HepG2 (cell line): ENCODE measurements around the gene ZDHHC3. TPM values are rescaled to one million over a fixed set of nuclear protein-coding genes. Genes with fewer than 3 reads are reported as not detected.

Experiments used
- ARNTL ChIP-seq: sonication (generic); formaldehyde crosslinking; IDR thresholded peaks from 2 replicates; pipeline ENCODE4 v1.4.0; 2020; ENCODE audit warnings: mild to moderate bottlenecking, missing genetic modification reagents
- CREBL2 ChIP-seq: sonication (generic); formaldehyde crosslinking; IDR thresholded peaks from 2 replicates; pipeline ENCODE4 v1.8.1; 2023; ENCODE audit warnings: missing genetic modification reagents, mild to moderate bottlenecking, borderline replicate concordance
- FOXK2 ChIP-seq: fragments of 450-650 bp; IDR thresholded peaks from 2 replicates; pipeline ENCODE4 v1.6.1; 2016
- HHEX ChIP-seq: IDR thresholded peaks from 2 replicates; pipeline ENCODE4 v1.6.1; 2016; ENCODE audit warnings: control low read depth
- HNF1A ChIP-seq, 2 experiments: sonication (generic) in 1 of 2; formaldehyde crosslinking in 1 of 2; IDR thresholded peaks; 2 replicates each; pipeline versions ENCODE4 v1.4.0 to v1.6.1; 2016 to 2020; ENCODE audit warnings: borderline replicate concordance in 1 of 2, low read depth in 1 of 2, mild to moderate bottlenecking in 1 of 2, missing genetic modification reagents in 1 of 2
- ISX ChIP-seq: sonication (generic); formaldehyde crosslinking; conservative IDR thresholded peaks from 2 replicates; pipeline ENCODE4 v1.5.0; 2020; ENCODE audit warnings: missing genetic modification reagents
- KMT2A ChIP-seq: sonication (generic); formaldehyde crosslinking; IDR thresholded peaks from 2 replicates; pipeline ENCODE4 v1.4.0; 2020; ENCODE audit warnings: missing genetic modification reagents
- MATR3 ChIP-seq: sonication (generic); formaldehyde crosslinking; IDR thresholded peaks from 2 replicates; pipeline ENCODE4 v1.4.0; 2020; ENCODE audit warnings: missing genetic modification reagents
- MEIS1 ChIP-seq: sonication (generic); formaldehyde crosslinking; IDR thresholded peaks from 2 replicates; pipeline ENCODE4 v1.9.0; 2021; ENCODE audit warnings: mild to moderate bottlenecking, missing genetic modification reagents, moderate library complexity, borderline replicate concordance
- PLRG1 ChIP-seq: fragments of 450-650 bp; conservative IDR thresholded peaks from 2 replicates; pipeline ENCODE4 v1.6.1; 2016
- POLR2AphosphoS5 ChIP-seq: IDR thresholded peaks from 2 replicates; pipeline ENCODE4 v1.6.1; 2012; ENCODE audit warnings: low read depth, low read length
- SALL1 ChIP-seq: sonication (generic); formaldehyde crosslinking; IDR thresholded peaks from 2 replicates; pipeline ENCODE4 v1.8.0; 2022; ENCODE audit warnings: mild to moderate bottlenecking, missing genetic modification reagents
- SP4 ChIP-seq: sonication (generic); formaldehyde crosslinking; IDR thresholded peaks from 2 replicates; pipeline ENCODE4 v1.8.1; 2023; ENCODE audit warnings: mild to moderate bottlenecking, missing genetic modification reagents
- TARDBP ChIP-seq: sonication (generic); formaldehyde crosslinking; IDR thresholded peaks from 2 replicates; pipeline ENCODE4 v1.8.0; 2022; ENCODE audit warnings: mild to moderate bottlenecking, missing genetic modification reagents
- TIGD3 ChIP-seq: sonication (generic); formaldehyde crosslinking; IDR thresholded peaks from 2 replicates; pipeline ENCODE4 v1.5.1; 2020; ENCODE audit warnings: mild to moderate bottlenecking, missing genetic modification reagents, borderline replicate concordance
- ZBTB37 ChIP-seq: sonication (generic); formaldehyde crosslinking; IDR thresholded peaks from 2 replicates; pipeline ENCODE4 v1.4.0; 2020; ENCODE audit warnings: mild to moderate bottlenecking, missing genetic modification reagents
- ZNF160 ChIP-seq: sonication (generic); formaldehyde crosslinking; IDR thresholded peaks from 2 replicates; pipeline ENCODE4 v1.8.0; 2022; ENCODE audit warnings: mild to moderate bottlenecking, inconsistent platforms, missing genetic modification reagents
- polyA plus RNA-seq, 8 experiments: library from polyadenylated mRNA; depleted of rRNA in 3 of 8; stranded (reverse) in 7 of 8; unstranded in 1 of 8; fragments of >200 nt; fragmentation: Illumina TruSeq in 4 of 8; extraction: Trizol in 4 of 8; gene quantifications; 2 replicates each; pipeline versions ENCODE4 v1.2.1 to v1.2.3, GENCODE V29; 2011 to 2016; ENCODE audit warnings: low read depth in 4 of 8, missing spikeins in 1 of 8, mixed read lengths in 1 of 8; ENCODE audit not compliant: insufficient read depth in 1 of 8
- total RNA-seq, 5 experiments: library from RNA; depleted of rRNA; stranded (reverse); fragments of >200 nt; fragmentation: Illumina TruSeq; extraction: Trizol; gene quantifications; 2 replicates each; pipeline ENCODE4 v1.2.3, GENCODE V29; 2016; ENCODE audit warnings: low read depth in 1 of 5
- TF ChIP-seq, protein P1 (sequence below): sonication (generic); formaldehyde crosslinking; IDR thresholded peaks from 2 replicates; pipeline ENCODE4 v1.5.1; 2020; ENCODE audit warnings: missing genetic modification reagents, mild to moderate bottlenecking, borderline replicate concordance
- TF ChIP-seq, protein P2 (sequence below): sonication (generic); formaldehyde crosslinking; IDR thresholded peaks from 2 replicates; pipeline ENCODE4 v1.8.1; 2023; ENCODE audit warnings: mild to moderate bottlenecking, moderate library complexity, missing genetic modification reagents

ZDHHC3 gene
- total and polyA plus RNA-seq, 2 of the 13 experiments (the other 11 are each of a cell fraction or from before 2014, with no cell fraction given): 44.1 to 65.7 TPM

DNA sequence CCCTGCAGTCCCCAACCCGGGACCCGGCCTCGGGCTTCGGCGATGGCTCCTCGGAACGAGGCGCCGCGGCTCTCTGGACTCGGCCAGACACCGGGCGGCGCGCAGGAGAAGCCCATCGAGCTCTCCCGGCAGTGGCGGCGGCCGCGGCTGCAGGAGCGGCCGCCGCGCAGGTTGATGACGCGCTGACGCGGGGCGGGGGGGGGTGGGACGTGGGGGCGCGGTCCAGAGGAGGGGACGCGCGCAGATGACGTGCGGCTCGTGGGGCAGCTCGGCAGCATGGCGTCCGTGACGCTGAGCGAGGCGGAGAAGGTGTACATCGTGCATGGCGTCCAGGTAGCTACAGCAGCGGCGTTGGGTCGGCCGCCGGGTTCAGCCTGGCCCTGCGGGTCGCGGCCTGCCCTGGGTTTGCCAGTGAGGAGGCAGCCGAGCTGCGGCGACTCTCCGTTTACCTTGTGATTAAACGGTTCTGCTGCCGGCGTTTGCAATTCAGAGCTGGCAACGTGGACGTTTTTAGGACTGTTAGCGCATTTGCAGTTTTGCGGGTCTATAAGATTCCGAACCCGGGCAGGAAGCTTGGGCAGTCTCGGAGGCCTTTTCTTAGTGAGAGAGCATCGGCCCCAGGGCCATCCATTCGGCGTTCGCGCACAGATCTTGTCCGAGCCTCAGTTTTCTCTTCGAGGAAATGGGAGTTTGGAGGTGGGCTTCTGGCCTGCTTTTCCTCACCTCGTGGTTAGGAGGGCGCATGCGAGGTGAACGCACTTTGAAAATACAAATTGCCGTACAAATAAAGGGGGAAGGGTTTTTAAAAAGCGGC lies at the start of gene ZDHHC3, which contains the start of gene EXOSC7 (continued):
- TF ChIP-seq, protein P1, sequence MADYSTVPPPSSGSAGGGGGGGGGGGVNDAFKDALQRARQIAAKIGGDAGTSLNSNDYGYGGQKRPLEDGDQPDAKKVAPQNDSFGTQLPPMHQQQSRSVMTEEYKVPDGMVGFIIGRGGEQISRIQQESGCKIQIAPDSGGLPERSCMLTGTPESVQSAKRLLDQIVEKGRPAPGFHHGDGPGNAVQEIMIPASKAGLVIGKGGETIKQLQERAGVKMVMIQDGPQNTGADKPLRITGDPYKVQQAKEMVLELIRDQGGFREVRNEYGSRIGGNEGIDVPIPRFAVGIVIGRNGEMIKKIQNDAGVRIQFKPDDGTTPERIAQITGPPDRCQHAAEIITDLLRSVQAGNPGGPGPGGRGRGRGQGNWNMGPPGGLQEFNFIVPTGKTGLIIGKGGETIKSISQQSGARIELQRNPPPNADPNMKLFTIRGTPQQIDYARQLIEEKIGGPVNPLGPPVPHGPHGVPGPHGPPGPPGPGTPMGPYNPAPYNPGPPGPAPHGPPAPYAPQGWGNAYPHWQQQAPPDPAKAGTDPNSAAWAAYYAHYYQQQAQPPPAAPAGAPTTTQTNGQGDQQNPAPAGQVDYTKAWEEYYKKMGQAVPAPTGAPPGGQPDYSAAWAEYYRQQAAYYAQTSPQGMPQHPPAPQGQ (CRISPR knock-in tag): no peak
- TF ChIP-seq HHEX (no peak), MEIS1 (CRISPR knock-in tag) (no peak), ISX (no peak), MATR3 (no peak), SALL1 (CRISPR knock-in tag) (peak; percentile 44; the same call in 1 of the 2 replicates), PLRG1 (no peak), TIGD3 (no peak), ARNTL (0 out of 2 replicates have a peak, but pooled peaks have one; percentile 31), ZNF160 (CRISPR knock-in tag) (no peak; the same call in 1 of the 2 replicates), ZBTB37 (0 out of 2 replicates have a peak, but pooled peaks have one; percentile 12), KMT2A (CRISPR knock-in tag) (peak; percentile 91), CREBL2 (CRISPR knock-in tag) (no peak), POLR2AphosphoS5 (peak; percentile 82; the same call in 1 of the 2 replicates), SP4 (CRISPR knock-in tag) (peak; percentile 55; the same call in 1 of the 2 replicates), TARDBP (no peak), HNF1A (IDR thresholded peaks at IDR 0.05; ENCODE audit: low read depth) (no peak), HNF1A (CRISPR knock-in tag; IDR thresholded peaks at IDR 0.05; ENCODE audit: borderline replicate concordance) (no peak), FOXK2 (no peak)
- TF ChIP-seq, protein P2, sequence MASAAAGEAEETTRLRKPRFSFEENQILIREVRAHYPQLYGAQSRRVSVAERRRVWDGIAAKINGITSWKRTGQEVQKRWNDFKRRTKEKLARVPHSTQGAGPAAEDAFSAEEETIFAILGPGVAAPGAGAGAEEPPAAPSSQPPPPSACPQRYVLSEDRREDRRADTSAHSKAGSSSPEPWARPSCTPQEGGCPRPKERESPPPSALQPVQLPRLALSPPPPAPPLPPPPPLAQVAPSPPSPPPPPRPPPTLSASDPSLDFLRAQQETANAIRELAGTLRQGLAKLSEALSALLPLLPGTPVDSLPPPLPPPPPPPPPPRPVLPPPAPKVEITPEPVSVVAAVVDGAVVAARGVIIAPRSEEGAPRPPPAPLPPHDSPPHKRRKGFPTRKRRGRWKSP (CRISPR knock-in tag): peak; percentile 22; the same call in 1 of the 2 replicates
